Measurements from ENCODE around the gene NEURL3.

Gene NEURL3

DNA sequence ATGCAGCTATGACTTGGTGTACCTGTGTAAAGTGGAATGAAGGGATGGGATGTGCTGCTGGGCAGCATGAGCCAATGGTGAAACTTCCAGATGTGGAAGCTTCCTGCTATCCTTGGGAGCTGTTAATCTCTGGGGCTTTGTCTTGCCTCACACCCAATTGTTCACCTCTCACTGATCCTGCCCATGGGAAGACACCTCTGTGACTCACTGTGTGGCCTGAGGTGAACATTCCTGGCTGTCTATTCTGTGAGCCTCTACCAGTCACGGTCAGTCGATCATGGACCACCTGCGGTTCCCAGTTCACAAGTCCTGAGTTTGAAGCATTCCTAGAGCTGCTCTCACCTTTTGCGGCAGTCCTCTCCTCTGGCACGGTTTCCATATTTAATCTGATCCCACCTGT lies 12.1 kb downstream of the NEURL3 start:
- ChIA-PET POLR2A (no interaction called here), CTCF (interaction anchor here (0.7 to 1.0 kb wide), 4 partner anchors 13 to 471 kb away, joined by 3 read pairs; no protein-coding TSS in a partner anchor)
- TF ChIP-seq ZNF660 (tag by site-specific recombination; IDR thresholded peaks at IDR 0.05) (no peak), KLF9 (tag by site-specific recombination; IDR thresholded peaks at IDR 0.05; ENCODE audit: low read depth) (no peak), SP2 (tag by site-specific recombination; IDR thresholded peaks at IDR 0.05) (no peak), ZNF473 (tag by site-specific recombination; IDR thresholded peaks at IDR 0.05) (no peak), ZNF223 (tag by site-specific recombination; IDR thresholded peaks at IDR 0.05) (no peak), ZNF211 (tag by site-specific recombination; IDR thresholded peaks at IDR 0.05; ENCODE audit: low read depth) (no peak), ZNF155 (tag by site-specific recombination; IDR thresholded peaks at IDR 0.05) (no peak), FEZF1 (tag by site-specific recombination; IDR thresholded peaks at IDR 0.05) (no peak), ZNF433 (tag by site-specific recombination; IDR thresholded peaks at IDR 0.05; ENCODE audit: low read depth) (no peak), HOXC10 (CRISPR knock-in tag; IDR thresholded peaks at IDR 0.05) (no peak), ZNF146 (tag by site-specific recombination; IDR thresholded peaks at IDR 0.05) (no peak), ZNF792 (tag by site-specific recombination; IDR thresholded peaks at IDR 0.05) (no peak), ZNF585B (tag by site-specific recombination; IDR thresholded peaks at IDR 0.05) (no peak), ZNF423 (tag by site-specific recombination; IDR thresholded peaks at IDR 0.05) (no peak), BCL11B (tag by site-specific recombination; IDR thresholded peaks at IDR 0.05; ENCODE audit: low read depth) (no peak), ZNF350 (tag by site-specific recombination; IDR thresholded peaks at IDR 0.05) (no peak), REPIN1 (tag by site-specific recombination; IDR thresholded peaks at IDR 0.05; ENCODE audit: low read depth) (no peak)
- TF ChIP-seq, protein P1, sequence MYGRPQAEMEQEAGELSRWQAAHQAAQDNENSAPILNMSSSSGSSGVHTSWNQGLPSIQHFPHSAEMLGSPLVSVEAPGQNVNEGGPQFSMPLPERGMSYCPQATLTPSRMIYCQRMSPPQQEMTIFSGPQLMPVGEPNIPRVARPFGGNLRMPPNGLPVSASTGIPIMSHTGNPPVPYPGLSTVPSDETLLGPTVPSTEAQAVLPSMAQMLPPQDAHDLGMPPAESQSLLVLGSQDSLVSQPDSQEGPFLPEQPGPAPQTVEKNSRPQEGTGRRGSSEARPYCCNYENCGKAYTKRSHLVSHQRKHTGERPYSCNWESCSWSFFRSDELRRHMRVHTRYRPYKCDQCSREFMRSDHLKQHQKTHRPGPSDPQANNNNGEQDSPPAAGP (tag by site-specific recombination; IDR thresholded peaks at IDR 0.05): no peak
- TF ChIP-seq, protein P2, sequence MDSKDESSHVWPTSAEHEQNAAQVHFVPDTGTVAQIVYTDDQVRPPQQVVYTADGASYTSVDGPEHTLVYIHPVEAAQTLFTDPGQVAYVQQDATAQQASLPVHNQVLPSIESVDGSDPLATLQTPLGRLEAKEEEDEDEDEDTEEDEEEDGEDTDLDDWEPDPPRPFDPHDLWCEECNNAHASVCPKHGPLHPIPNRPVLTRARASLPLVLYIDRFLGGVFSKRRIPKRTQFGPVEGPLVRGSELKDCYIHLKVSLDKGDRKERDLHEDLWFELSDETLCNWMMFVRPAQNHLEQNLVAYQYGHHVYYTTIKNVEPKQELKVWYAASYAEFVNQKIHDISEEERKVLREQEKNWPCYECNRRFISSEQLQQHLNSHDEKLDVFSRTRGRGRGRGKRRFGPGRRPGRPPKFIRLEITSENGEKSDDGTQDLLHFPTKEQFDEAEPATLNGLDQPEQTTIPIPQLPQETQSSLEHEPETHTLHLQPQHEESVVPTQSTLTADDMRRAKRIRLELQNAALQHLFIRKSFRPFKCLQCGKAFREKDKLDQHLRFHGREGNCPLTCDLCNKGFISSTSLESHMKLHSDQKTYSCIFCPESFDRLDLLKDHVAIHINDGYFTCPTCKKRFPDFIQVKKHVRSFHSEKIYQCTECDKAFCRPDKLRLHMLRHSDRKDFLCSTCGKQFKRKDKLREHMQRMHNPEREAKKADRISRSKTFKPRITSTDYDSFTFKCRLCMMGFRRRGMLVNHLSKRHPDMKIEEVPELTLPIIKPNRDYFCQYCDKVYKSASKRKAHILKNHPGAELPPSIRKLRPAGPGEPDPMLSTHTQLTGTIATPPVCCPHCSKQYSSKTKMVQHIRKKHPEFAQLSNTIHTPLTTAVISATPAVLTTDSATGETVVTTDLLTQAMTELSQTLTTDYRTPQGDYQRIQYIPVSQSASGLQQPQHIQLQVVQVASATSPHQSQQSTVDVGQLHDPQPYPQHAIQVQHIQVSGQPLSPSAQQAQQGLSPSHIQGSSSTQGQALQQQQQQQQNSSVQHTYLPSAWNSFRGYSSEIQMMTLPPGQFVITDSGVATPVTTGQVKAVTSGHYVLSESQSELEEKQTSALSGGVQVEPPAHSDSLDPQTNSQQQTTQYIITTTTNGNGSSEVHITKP (tag by site-specific recombination; IDR thresholded peaks at IDR 0.05): no peak
- Histone ChIP-seq H3K27ac (ENCODE audit: extremely low read depth, low read depth, low read length) (no peak overlapping the region), H3K9me3 (ENCODE audit: control insufficient read depth, insufficient read depth, low read depth, low read length) (no peaks in the 10 kb centered on the region; the same call in 1 of the 2 replicates), H3K36me3 (ENCODE audit: control insufficient read depth in 2 of 2, insufficient read depth in 1 of 2, low read length in 2 of 2) (no peaks in the 10 kb centered on the region), H3K4me1 (ENCODE audit: control insufficient read depth, insufficient read depth, low read length) (no peaks in the 10 kb centered on the region), H3K4me3 (ENCODE audit: low read depth, low read length) (no peak overlapping the region)

DNA sequence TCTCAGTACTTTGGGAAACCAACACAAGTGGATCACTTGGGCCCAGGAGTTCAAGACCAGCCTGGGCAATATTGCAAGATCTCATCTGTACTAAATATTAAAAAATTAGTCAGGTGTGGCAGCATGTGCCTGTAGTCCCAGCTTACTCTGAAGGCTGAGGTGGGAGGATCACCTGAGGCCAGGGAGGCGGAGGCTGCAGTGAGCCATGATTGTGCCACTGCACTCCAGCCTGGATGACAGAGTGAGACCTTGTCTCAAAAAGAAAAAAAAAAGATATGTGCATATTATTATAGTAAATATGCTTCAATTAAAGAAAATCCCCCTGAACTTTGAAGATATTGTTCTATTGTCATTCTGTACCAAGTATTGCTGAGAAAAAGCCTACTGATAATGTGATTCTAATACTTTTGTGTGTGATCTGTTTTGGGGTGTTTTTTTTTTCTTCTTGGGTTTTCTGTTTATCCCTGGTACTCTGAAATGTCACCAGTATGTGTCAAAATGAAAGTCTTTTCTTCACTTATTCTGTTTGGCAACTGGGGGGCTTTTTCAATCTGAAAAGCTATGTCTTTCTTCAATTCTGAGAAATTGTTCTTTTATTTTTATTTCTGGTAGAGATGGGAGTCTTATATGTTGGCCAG lies 13.2 kb downstream of the NEURL3 start:
- no peak overlapping the region for H3K27ac ChIP-seq (ENCODE audit: extremely low read depth, low read depth, low read length)
- H3K4me1 ChIP-seq (ENCODE audit: control insufficient read depth, insufficient read depth, low read length): no peaks in the 10 kb centered on the region
- no peak for TF ChIP-seq ZNF626 (tag by site-specific recombination; IDR thresholded peaks at IDR 0.05)
- no peak for TF ChIP-seq ZNF514 (tag by site-specific recombination; IDR thresholded peaks at IDR 0.05)
- no peak for TF ChIP-seq ZNF350 (tag by site-specific recombination; IDR thresholded peaks at IDR 0.05)
- ChIA-PET POLR2A (no interaction called here), CTCF (interaction anchor here (0.6 kb wide), 1 partner anchor 84 kb away, joined by 4 read pairs; no protein-coding TSS in a partner anchor)
- H3K9me3 ChIP-seq (ENCODE audit: control insufficient read depth, insufficient read depth, low read depth, low read length): no peaks in the 10 kb centered on the region; the same call in 1 of the 2 replicates
- H3K36me3 ChIP-seq (ENCODE audit: control insufficient read depth in 2 of 2, insufficient read depth in 1 of 2, low read length in 2 of 2): no peaks in the 10 kb centered on the region
- H3K4me3 ChIP-seq (ENCODE audit: low read depth, low read length): no peak overlapping the region

All from HEK293 (cell line).